GM23338 (cell line): ENCODE measurements around the gene CCL23. TPM values are rescaled to one million over a fixed set of nuclear protein-coding genes. Genes with fewer than 3 reads are reported as not detected.

Experiments
- ATAC-seq: fragments of 200-7000 bp; cut with Tn5 transposase; 3 replicates; pipeline ENCODE4 v1.9.1; 2020
- DNase-seq: peaks from one replicate; pipeline ENCODE4 v3.0.0-alpha.2; 2015; ENCODE audit warnings: low spot score
- H2AFZ ChIP-seq: fragments of 200-600 bp; sonication (generic); 2 replicates; pipeline ENCODE4 v1.8.0; 2016; ENCODE audit warnings: antibody characterized with exemption, mild to moderate bottlenecking, moderate library complexity
- H3F3A ChIP-seq: fragments of 200-600 bp; sonication (generic); replicated peaks from 2 replicates; pipeline ENCODE4 v1.8.0; 2017; ENCODE audit warnings: antibody characterized with exemption, mixed run types, low read depth
- H3K27ac ChIP-seq: fragments of 200-600 bp; sonication (generic); 2 replicates; pipeline ENCODE4 v1.6.1; 2016; ENCODE audit warnings: low read depth
- H3K27me3 ChIP-seq: fragments of 200-600 bp; sonication (generic); 2 replicates; pipeline ENCODE4 v1.8.0; 2016; ENCODE audit warnings: mild to moderate bottlenecking, mixed run types, moderate library complexity; ENCODE audit not compliant: insufficient read depth
- H3K36me3 ChIP-seq: fragments of 200-600 bp; sonication (generic); 2 replicates; pipeline ENCODE4 v1.8.0; 2016; ENCODE audit warnings: mild to moderate bottlenecking; ENCODE audit not compliant: insufficient read depth
- H3K4me1 ChIP-seq: fragments of 200-600 bp; sonication (generic); 2 replicates; pipeline ENCODE4 v1.8.0; 2016; ENCODE audit warnings: mild to moderate bottlenecking, moderate library complexity; ENCODE audit not compliant: insufficient read depth
- H3K4me2 ChIP-seq: fragments of 200-600 bp; sonication (generic); 2 replicates; pipeline ENCODE4 v1.7.1; 2017; ENCODE audit warnings: mixed run types
- H3K4me3 ChIP-seq: fragments of 200-600 bp; sonication (generic); 2 replicates; pipeline ENCODE4 v1.6.1; 2016; ENCODE audit warnings: mixed run types
- H3K79me2 ChIP-seq: fragments of 200-600 bp; sonication (generic); replicated peaks from 2 replicates; pipeline ENCODE4 v1.8.0; 2017; ENCODE audit warnings: mild to moderate bottlenecking; ENCODE audit not compliant: insufficient read depth
- H3K9me2 ChIP-seq: fragments of 200-600 bp; sonication (generic); 2 replicates; pipeline ENCODE4 v1.8.0; 2017; ENCODE audit not compliant: insufficient read depth
- H4K20me1 ChIP-seq: fragments of 200-600 bp; sonication (generic); replicated peaks from 2 replicates; pipeline ENCODE4 v1.8.0; 2017; ENCODE audit warnings: mild to moderate bottlenecking; ENCODE audit not compliant: insufficient read depth
- H3K27ac Mint-ChIP-seq: 2 replicates; pipeline ENCODE4 v1.8.0; 2020; ENCODE audit warnings: inconsistent platforms, mild to moderate bottlenecking, moderate library complexity, mixed read lengths
- H3K27me3 Mint-ChIP-seq: 3 replicates; pipeline ENCODE4 v1.8.0; 2022; ENCODE audit warnings: low read depth, mild to moderate bottlenecking, moderate library complexity, mixed read lengths, inconsistent platforms; ENCODE audit not compliant: insufficient read depth, poor library complexity
- H3K36me3 Mint-ChIP-seq: 3 replicates; pipeline ENCODE4 v1.8.0; 2021; ENCODE audit warnings: low read depth, mild to moderate bottlenecking, inconsistent platforms, moderate library complexity, mixed read lengths
- H3K4me1 Mint-ChIP-seq: 3 replicates; pipeline ENCODE4 v1.8.0; 2020; ENCODE audit warnings: mild to moderate bottlenecking, inconsistent platforms, mixed read lengths
- H3K4me3 Mint-ChIP-seq: 3 replicates; pipeline ENCODE4 v1.8.0; 2021; ENCODE audit warnings: moderate library complexity, mild to moderate bottlenecking, inconsistent platforms, mixed read lengths
- H3K9me3 Mint-ChIP-seq: 3 replicates; pipeline ENCODE4 v1.8.0; 2020; ENCODE audit warnings: moderate library complexity, mild to moderate bottlenecking, inconsistent platforms, mixed read lengths
- CREB1 ChIP-seq: fragments of 250-450 bp; sonication (Bioruptor Pico); IDR thresholded peaks from 2 replicates; pipeline ENCODE4 v1.5.0; 2020; ENCODE audit warnings: low read depth, mild to moderate bottlenecking, moderate library complexity
- EZH2 ChIP-seq: fragments of 200-600 bp; sonication (generic); IDR thresholded peaks from one replicate; pipeline ENCODE4 v1.8.0; 2017; ENCODE audit warnings: antibody characterized with exemption, mild to moderate bottlenecking, low read depth; ENCODE audit not compliant: unreplicated experiment
- EZH2phosphoT487 ChIP-seq: fragments of 200-600 bp; sonication (generic); IDR thresholded peaks from one replicate; pipeline ENCODE4 v1.8.1; 2018; ENCODE audit warnings: antibody characterized with exemption; ENCODE audit not compliant: unreplicated experiment
- JUNB ChIP-seq: IDR thresholded peaks from one replicate; pipeline ENCODE4 v1.6.1; 2016; ENCODE audit warnings: antibody characterized with exemption; ENCODE audit not compliant: unreplicated experiment
- NANOG ChIP-seq: IDR thresholded peaks from 2 replicates; pipeline ENCODE4 v1.6.1; 2016; ENCODE audit warnings: antibody characterized with exemption, borderline replicate concordance
- POLR2AphosphoS5 ChIP-seq: IDR thresholded peaks from 2 replicates; pipeline ENCODE4 v1.6.1; 2016; ENCODE audit warnings: antibody characterized with exemption, low read depth
- REST ChIP-seq: IDR thresholded peaks from one replicate; pipeline ENCODE4 v1.6.1; 2018; ENCODE audit warnings: antibody characterized with exemption; ENCODE audit not compliant: unreplicated experiment
- STAT1 ChIP-seq: IDR thresholded peaks from one replicate; pipeline ENCODE4 v1.6.1; 2016; ENCODE audit warnings: antibody characterized with exemption; ENCODE audit not compliant: unreplicated experiment
- ZNF114 ChIP-seq: fragments of 250-450 bp; sonication (Bioruptor Pico); IDR thresholded peaks from 2 replicates; pipeline ENCODE4 v1.5.0; 2020; ENCODE audit warnings: mild to moderate bottlenecking, moderate library complexity
- ZNF331 ChIP-seq: fragments of 250-450 bp; sonication (Bioruptor Pico); IDR thresholded peaks from 2 replicates; pipeline ENCODE4 v1.5.0; 2020; ENCODE audit warnings: low read depth, mild to moderate bottlenecking, moderate library complexity
- ZNF462 ChIP-seq: fragments of 250-450 bp; sonication (Bioruptor Pico); IDR thresholded peaks from 2 replicates; pipeline ENCODE4 v1.5.0; 2020; ENCODE audit warnings: mild to moderate bottlenecking, moderate library complexity
- polyA plus RNA-seq: library from polyadenylated mRNA; unstranded; fragments of >200 nt; fragmentation: Nextera tagmentation; extraction: Ambion mirVana; gene quantifications from 2 replicates; pipeline ENCODE4 v1.2.1, GENCODE V29; 2016
- total RNA-seq: library from RNA; depleted of rRNA; stranded (reverse); fragments of >200 nt; shearing (Covaris generic); gene quantifications from 2 replicates; pipeline ENCODE4 v1.2.3, GENCODE V29; 2014
- TF ChIP-seq, protein P1 (sequence below): IDR thresholded peaks from 2 replicates; pipeline ENCODE4 v1.6.1; 2016; ENCODE audit warnings: antibody characterized with exemption
- TF ChIP-seq, protein P2 (sequence below), 2 experiments: fragments of 200-600 bp in 1 of 2; sonication (generic) in 1 of 2; conservative IDR thresholded peaks; 2 replicates each; pipeline versions ENCODE4 v1.5.1 to v1.6.1; 2016 to 2017; ENCODE audit warnings: antibody characterized with exemption in 2 of 2, low read depth in 2 of 2, mild to moderate bottlenecking in 2 of 2, moderate library complexity in 1 of 2

Gene CCL23
- total and polyA plus RNA-seq, 2 experiments from 2014 or later = not detected

- H4K20me1 ChIP-seq = no peaks in the 10 kb centered on the region
- no peaks in the 10 kb centered on the region for H3K27me3 ChIP-seq
- Mint-ChIP-seq H3K4me1 (no peaks in the 10 kb centered on the region), H3K4me3 (no peak overlapping the region), H3K27me3 (peaks cover 2% of the 10 kb centered on the region), H3K36me3 (no peaks in the 10 kb centered on the region), H3K27ac (no peak overlapping the region), H3K9me3 (no peaks in the 10 kb centered on the region)
- no peak for ATAC-seq
- DNase-seq = no peak
- no peaks in the 10 kb centered on the region for H3K4me1 ChIP-seq
- TF ChIP-seq ZNF462 = no peak
- no peak for TF ChIP-seq REST
- no peak for TF ChIP-seq NANOG
- no peak for TF ChIP-seq POLR2AphosphoS5
- TF ChIP-seq JUNB = no peak
- no peak for TF ChIP-seq CREB1 (CRISPR knock-in tag)
- no peak for TF ChIP-seq ZNF331 (CRISPR knock-in tag)
- no peak for TF ChIP-seq EZH2
- TF ChIP-seq ZNF114 = no peak
- TF ChIP-seq, protein P1, sequence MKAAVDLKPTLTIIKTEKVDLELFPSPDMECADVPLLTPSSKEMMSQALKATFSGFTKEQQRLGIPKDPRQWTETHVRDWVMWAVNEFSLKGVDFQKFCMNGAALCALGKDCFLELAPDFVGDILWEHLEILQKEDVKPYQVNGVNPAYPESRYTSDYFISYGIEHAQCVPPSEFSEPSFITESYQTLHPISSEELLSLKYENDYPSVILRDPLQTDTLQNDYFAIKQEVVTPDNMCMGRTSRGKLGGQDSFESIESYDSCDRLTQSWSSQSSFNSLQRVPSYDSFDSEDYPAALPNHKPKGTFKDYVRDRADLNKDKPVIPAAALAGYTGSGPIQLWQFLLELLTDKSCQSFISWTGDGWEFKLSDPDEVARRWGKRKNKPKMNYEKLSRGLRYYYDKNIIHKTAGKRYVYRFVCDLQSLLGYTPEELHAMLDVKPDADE = no peak
- no peak for TF ChIP-seq STAT1
- TF ChIP-seq, protein P2, sequence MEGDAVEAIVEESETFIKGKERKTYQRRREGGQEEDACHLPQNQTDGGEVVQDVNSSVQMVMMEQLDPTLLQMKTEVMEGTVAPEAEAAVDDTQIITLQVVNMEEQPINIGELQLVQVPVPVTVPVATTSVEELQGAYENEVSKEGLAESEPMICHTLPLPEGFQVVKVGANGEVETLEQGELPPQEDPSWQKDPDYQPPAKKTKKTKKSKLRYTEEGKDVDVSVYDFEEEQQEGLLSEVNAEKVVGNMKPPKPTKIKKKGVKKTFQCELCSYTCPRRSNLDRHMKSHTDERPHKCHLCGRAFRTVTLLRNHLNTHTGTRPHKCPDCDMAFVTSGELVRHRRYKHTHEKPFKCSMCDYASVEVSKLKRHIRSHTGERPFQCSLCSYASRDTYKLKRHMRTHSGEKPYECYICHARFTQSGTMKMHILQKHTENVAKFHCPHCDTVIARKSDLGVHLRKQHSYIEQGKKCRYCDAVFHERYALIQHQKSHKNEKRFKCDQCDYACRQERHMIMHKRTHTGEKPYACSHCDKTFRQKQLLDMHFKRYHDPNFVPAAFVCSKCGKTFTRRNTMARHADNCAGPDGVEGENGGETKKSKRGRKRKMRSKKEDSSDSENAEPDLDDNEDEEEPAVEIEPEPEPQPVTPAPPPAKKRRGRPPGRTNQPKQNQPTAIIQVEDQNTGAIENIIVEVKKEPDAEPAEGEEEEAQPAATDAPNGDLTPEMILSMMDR (conservative IDR thresholded peaks at IDR 0.05; ENCODE audit: low read depth in 2 of 2) = no peak
- no peak for TF ChIP-seq EZH2phosphoT487
- H3F3A ChIP-seq = no peaks in the 10 kb centered on the region
- peaks cover 10% of the 10 kb centered on the region; the same call in 1 of the 2 replicates for H3K9me2 ChIP-seq
- H3K36me3 ChIP-seq = no peaks in the 10 kb centered on the region
- H3K4me3 ChIP-seq = no peak overlapping the region
- H3K79me2 ChIP-seq = no peaks in the 10 kb centered on the region
- no peak overlapping the region for H3K4me2 ChIP-seq
- no peak overlapping the region for H3K27ac ChIP-seq
- no peak overlapping the region for H2AFZ ChIP-seq
These were observed 40.1 kb upstream of the CCL23 start for GRCh38 chr17:36057911-36058310.
